ENCODE measurements around the gene SLC12A1. TPM values are rescaled to one million over a fixed set of nuclear protein-coding genes. Genes with fewer than 3 reads are reported as not detected.
A peak's percentile ranks its signal among the peaks of the same experiment; 100 is the strongest.

The SLC12A1 gene
- total and polyA plus RNA-seq, 7 donors = 0.03 TPM; not detected in 6

DNA sequence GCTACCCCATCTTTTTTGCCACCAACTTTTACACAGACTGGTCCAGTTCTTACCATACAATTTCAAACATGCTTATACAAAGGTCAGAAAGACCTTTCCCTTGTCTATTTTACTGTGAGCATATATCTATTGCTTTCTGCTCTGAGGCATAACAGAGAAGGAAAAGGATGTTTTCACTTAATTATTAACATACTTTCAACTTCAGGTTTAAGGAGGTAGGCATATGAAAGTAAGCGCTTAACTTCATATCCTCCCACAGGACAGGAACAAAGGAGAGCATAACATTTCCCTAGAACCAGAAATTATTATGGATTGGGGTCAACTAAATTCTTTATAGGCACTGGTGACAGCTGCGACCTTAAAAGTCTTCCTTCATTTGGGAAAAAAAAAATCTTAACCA is 29.1 kb upstream of the SLC12A1 start:
- peak overlapping the region; percentile 61 to 75 (median 68) for H3K4me3 ChIP-seq
- H3K4me1 ChIP-seq = peaks cover 0 to 14% (median 2%) of the 10 kb centered on the region in 4 donors
- H3K27me3 ChIP-seq = no peaks in the 10 kb centered on the region
- TF ChIP-seq EP300 (IDR thresholded peaks at IDR 0.05) (no peak), POLR2AphosphoS5 (IDR thresholded peaks at IDR 0.05) (no peak), POLR2A (IDR thresholded peaks at IDR 0.05) (no peak)
- TF ChIP-seq, protein P1, sequence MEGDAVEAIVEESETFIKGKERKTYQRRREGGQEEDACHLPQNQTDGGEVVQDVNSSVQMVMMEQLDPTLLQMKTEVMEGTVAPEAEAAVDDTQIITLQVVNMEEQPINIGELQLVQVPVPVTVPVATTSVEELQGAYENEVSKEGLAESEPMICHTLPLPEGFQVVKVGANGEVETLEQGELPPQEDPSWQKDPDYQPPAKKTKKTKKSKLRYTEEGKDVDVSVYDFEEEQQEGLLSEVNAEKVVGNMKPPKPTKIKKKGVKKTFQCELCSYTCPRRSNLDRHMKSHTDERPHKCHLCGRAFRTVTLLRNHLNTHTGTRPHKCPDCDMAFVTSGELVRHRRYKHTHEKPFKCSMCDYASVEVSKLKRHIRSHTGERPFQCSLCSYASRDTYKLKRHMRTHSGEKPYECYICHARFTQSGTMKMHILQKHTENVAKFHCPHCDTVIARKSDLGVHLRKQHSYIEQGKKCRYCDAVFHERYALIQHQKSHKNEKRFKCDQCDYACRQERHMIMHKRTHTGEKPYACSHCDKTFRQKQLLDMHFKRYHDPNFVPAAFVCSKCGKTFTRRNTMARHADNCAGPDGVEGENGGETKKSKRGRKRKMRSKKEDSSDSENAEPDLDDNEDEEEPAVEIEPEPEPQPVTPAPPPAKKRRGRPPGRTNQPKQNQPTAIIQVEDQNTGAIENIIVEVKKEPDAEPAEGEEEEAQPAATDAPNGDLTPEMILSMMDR (IDR thresholded peaks at IDR 0.05) = no peak
- WGBS, 2 donors = 66 to 71% methylated on average over 2 of the region's 2 CpGs
- DNase-seq = no peak
- H3K36me3 ChIP-seq = no peaks in the 10 kb centered on the region
- peak overlapping the region; percentile 84 to 94 (median 90) for H3K27ac ChIP-seq
- intact Hi-C loops (cut with DNase I) = loop anchor here (5.0 kb wide), 1 partner anchor 155 kb away; the partner anchor contains the start of gene DUT
- H3K9me3 ChIP-seq = no peaks in the 10 kb centered on the region

DNA sequence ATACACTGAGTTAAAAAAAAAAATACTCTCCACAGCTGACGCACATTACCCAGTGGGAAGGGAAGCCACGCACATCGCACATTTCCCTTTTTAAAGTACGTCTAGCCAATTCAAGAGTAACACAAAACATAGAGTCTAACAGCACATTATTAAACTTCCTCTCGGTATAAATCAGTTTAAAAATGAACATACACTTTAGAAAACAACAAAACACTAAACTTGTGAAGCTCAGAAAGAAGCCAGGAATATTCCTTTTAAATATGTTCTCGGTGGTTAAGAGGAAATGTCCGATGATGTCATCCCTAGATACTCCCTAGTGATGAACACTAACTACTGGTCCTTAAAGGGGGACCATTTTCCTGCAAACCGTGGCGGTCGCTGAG is 28.7 kb upstream of the SLC12A1 start:
- intact Hi-C loops (cut with DNase I) = loop anchor here (5.0 kb wide), 1 partner anchor 155 kb away; the partner anchor contains the start of gene DUT

DNA sequence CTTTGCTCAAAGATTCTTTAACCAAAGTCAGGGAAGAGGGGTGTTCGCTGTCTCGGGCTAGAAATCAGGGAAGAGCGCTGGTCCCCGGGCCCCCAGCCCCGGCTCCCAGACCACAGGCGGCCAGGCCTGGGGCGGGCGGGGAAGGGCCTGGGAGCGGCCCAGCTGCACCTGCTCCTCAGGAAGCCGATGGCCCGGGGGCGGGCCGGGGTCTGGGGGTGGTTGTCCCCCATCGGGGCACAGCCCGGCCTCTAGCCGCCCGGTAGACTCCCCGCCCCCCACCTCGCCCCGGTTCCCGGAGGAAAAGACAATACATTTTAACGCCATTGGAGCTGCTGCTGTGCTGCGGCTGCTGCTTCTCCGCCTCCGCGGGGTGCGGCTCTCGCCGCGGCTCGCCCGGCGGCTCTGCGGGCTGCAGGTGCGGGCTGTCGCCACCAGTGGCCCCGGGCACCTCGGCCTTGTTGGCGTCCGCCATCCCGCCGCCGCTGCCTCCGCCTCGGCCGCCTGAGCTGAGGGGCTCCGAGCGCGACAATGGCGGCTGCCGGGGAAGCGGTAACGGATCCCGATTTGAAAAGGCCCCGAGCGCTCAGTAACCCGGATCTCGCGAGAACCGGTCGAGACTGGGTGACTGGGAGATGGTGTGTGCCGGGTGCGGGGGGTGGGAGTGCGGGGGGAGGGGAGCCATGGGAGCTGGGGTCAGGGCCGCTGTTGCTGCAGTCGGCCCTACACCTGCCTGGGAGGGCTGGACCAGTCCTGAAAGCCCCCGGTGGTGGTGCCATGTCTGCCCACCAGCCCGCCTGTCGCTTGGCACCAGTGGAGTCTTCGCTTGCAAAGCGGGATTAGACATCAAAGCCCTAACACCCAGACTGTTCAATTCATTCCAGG is 28.1 kb upstream of the SLC12A1 start, which contains the start of gene MYEF2:
TSS of gene MYEF2 (minus strand) at position 530 of the 882 bp plus-strand sequence. CDS start at position 472, 58 bp downstream.
- H3K4me3 ChIP-seq = peak within 1 kb of the TSS; percentile 61 to 75 (median 68)
- intact Hi-C loops (cut with DNase I) = loop anchor here (5.0 kb wide), 1 partner anchor 154 kb away; the partner anchor contains the start of gene DUT
- H3K9me3 ChIP-seq = no peaks in the 10 kb centered on the region
- no peaks in the 10 kb centered on the region for H3K27me3 ChIP-seq
- 3 to 4% methylated on average over 71 of the region's 71 CpGs for WGBS, 2 donors
- peak within 1 kb of the TSS; percentile 84 to 94 (median 90) for H3K27ac ChIP-seq
- H3K36me3 ChIP-seq = no peaks in the 10 kb centered on the region
- TF ChIP-seq POLR2AphosphoS5 (IDR thresholded peaks at IDR 0.05) = peak; percentile 39 to 53 (median 45)
- no peak for TF ChIP-seq POLR2A (IDR thresholded peaks at IDR 0.05)
- DNase-seq = peak; percentile 83
- peaks cover 0 to 14% (median 2%) of the 10 kb centered on the region in 4 donors for H3K4me1 ChIP-seq

More for the DNA sequence above, 28.7 kb upstream of the SLC12A1 start:
- TF ChIP-seq, protein P1 (IDR thresholded peaks at IDR 0.05) = no peak
- TF ChIP-seq POLR2AphosphoS5 (IDR thresholded peaks at IDR 0.05) (peak in 1 of 4 donors; percentile 5), EP300 (IDR thresholded peaks at IDR 0.05) (no peak), POLR2A (IDR thresholded peaks at IDR 0.05) (no peak)
- H3K27ac ChIP-seq = peak overlapping the region; percentile 84 to 94 (median 90)
- H3K27me3 ChIP-seq = no peaks in the 10 kb centered on the region
- no peaks in the 10 kb centered on the region for H3K9me3 ChIP-seq
- H3K36me3 ChIP-seq = no peaks in the 10 kb centered on the region
- H3K4me3 ChIP-seq = peak overlapping the region; percentile 61 to 75 (median 68)
- WGBS, 2 donors = 2 to 4% methylated on average over 10 of the region's 10 CpGs
- H3K4me1 ChIP-seq = peaks cover 0 to 14% (median 2%) of the 10 kb centered on the region in 4 donors
- DNase-seq = no peak

DNA sequence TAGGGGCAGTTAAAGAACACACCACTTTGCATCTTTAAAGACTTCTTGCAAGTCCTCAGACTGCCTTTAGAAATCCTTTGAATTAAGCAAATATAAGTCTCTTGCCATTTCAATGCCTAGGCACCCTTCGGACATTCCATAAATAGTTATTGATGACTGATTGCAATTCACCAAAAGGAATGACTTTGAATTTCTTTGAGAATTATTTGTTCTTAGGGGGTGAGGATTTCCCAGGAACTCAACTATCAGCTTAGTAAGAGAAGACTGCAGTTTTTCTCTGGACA is 27.5 kb upstream of the SLC12A1 start:
- WGBS, 2 donors = 91 to 94% methylated on average over 1 of the region's 1 CpG
- Histone ChIP-seq H3K4me3 (peak overlapping the region; percentile 61 to 75 (median 68)), H3K36me3 (no peaks in the 10 kb centered on the region), H3K27me3 (no peaks in the 10 kb centered on the region), H3K9me3 (no peaks in the 10 kb centered on the region), H3K27ac (peak overlapping the region in 3 of 4 donors; percentile 89 to 94 (median 91)), H3K4me1 (peaks cover 0 to 14% (median 2%) of the 10 kb centered on the region in 4 donors)
- no peak for DNase-seq
- no peak for TF ChIP-seq POLR2A (IDR thresholded peaks at IDR 0.05)
- intact Hi-C loops (cut with DNase I) = loop anchor here (5.0 kb wide), 1 partner anchor 154 kb away; the partner anchor contains the start of gene DUT

DNA sequence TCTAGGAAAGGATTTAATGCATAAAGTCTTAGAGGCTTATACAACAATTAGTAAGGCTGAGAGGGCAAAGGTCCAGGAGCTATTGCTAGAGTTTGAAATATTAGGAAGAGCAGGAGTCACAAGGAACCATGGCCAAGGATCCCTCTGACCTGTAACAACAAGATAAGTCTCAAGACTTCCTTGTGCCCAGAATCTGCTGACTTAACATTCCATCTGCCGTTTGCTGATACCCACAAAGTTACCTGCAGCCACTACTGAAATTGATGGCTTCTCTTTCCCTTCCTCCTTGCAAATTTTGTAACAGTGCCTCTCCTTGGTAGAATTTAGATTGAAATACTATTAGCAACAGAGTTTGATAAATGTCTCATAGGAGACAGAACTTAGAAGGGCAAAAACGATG is 23.4 kb upstream of the SLC12A1 start:
- Histone ChIP-seq H3K36me3 (no peaks in the 10 kb centered on the region), H3K4me1 (no peaks in the 10 kb centered on the region), H3K27me3 (no peaks in the 10 kb centered on the region), H3K9me3 (no peaks in the 10 kb centered on the region), H3K4me3 (no peak overlapping the region), H3K27ac (no peak overlapping the region)
- intact Hi-C loops (cut with DNase I) = no loop called here
- TF ChIP-seq POLR2A (IDR thresholded peaks at IDR 0.05) (no peak), EP300 (IDR thresholded peaks at IDR 0.05) (no peak), POLR2AphosphoS5 (IDR thresholded peaks at IDR 0.05) (no peak)
- TF ChIP-seq, protein P1 (IDR thresholded peaks at IDR 0.05) = no peak
- no peak for DNase-seq
- WGBS, 2 donors = 62 to 69% methylated on average over 2 of the region's 2 CpGs
